Natural killer cell treated with Interleukin-12 subunit alpha and Interleukin-12 subunit beta and Interleukin-15 and Interleukin-18, amount 100 ng/mL, for 72 hours (primary cell): ENCODE results near the gene HMCN2. TPM values are rescaled to one million over a fixed set of nuclear protein-coding genes. Genes with fewer than 3 reads are reported as not detected.
"Not testable (repeated sequence)": the region's sequence is repeated elsewhere in the genome, so short reads cannot be mapped to it uniquely, and the experiment has no call there.

Experiments used
- ATAC-seq, 2 donors: fragments of 150-1000 bp; cut with Tn5 transposase in 1 of 2; sonication (Bioruptor Pico), chemical (Tn5 transposase) in 1 of 2; 2 replicates each; pipeline ENCODE4 v1.10.0; 2021
- DNase-seq: peaks from one replicate; pipeline ENCODE4 v3.0.0; 2022; ENCODE audit warnings: low spot score
- H3K27ac Mint-ChIP-seq, 2 donors: 1 replicate in 1 of 2; 2 replicates in 1 of 2; pipeline ENCODE4 v1.8.0; 2022; ENCODE audit warnings: mixed read lengths in 2 of 2, mild to moderate bottlenecking in 1 of 2, moderate library complexity in 1 of 2
- H3K27me3 Mint-ChIP-seq, 2 donors: 1 replicate in 1 of 2; 2 replicates in 1 of 2; pipeline ENCODE4 v1.8.0; 2022; ENCODE audit warnings: mixed read lengths in 2 of 2
- H3K36me3 Mint-ChIP-seq: one replicate; pipeline ENCODE4 v1.8.0; 2022; ENCODE audit warnings: mixed read lengths
- H3K4me1 Mint-ChIP-seq, 2 donors: 1 replicate in 1 of 2; 2 replicates in 1 of 2; pipeline ENCODE4 v1.8.0; 2022; ENCODE audit warnings: low read depth in 2 of 2, mixed read lengths in 2 of 2, mild to moderate bottlenecking in 1 of 2
- H3K4me3 Mint-ChIP-seq: one replicate; pipeline ENCODE4 v1.8.0; 2022; ENCODE audit warnings: mixed read lengths
- H3K9me3 Mint-ChIP-seq: 2 replicates; pipeline ENCODE4 v1.8.0; 2022; ENCODE audit warnings: mixed read lengths
- total RNA-seq, 2 donors: library from RNA; stranded (reverse); gene quantifications; one replicate each; pipeline ENCODE4 v1.2.3, GENCODE V29; 2022

HMCN2 gene
- total RNA-seq, 2 donors from 2014 or later = not detected

GRCh38 chr9:130332384-130332926, 66.9 kb downstream of the HMCN2 start:
- H3K36me3 Mint-ChIP-seq = no peaks in the 10 kb centered on the region
- H3K27ac Mint-ChIP-seq = no peak overlapping the region
- peaks cover 13 to 23% of the 10 kb centered on the region in 2 donors for H3K27me3 Mint-ChIP-seq
- no peaks in the 10 kb centered on the region for H3K4me1 Mint-ChIP-seq
- no peak overlapping the region for H3K4me3 Mint-ChIP-seq
- DNase-seq (no peak), ATAC-seq (no peak)
- no peaks in the 10 kb centered on the region for H3K9me3 Mint-ChIP-seq

GRCh38 chr9:130333041-130333711, 67.6 kb downstream of the HMCN2 start:
- ATAC-seq = no peak

GRCh38 chr9:130333712-130334062, 68.1 kb downstream of the HMCN2 start:
- DNase-seq = no peak
- peaks cover 8 to 18% of the 10 kb centered on the region in 2 donors for H3K27me3 Mint-ChIP-seq
- H3K9me3 Mint-ChIP-seq = no peaks in the 10 kb centered on the region
- H3K4me1 Mint-ChIP-seq = no peaks in the 10 kb centered on the region
- H3K36me3 Mint-ChIP-seq = no peaks in the 10 kb centered on the region
- ATAC-seq = no peak
- H3K27ac Mint-ChIP-seq = no peak overlapping the region
- no peak overlapping the region for H3K4me3 Mint-ChIP-seq

More at GRCh38 chr9:130333041-130333711, 67.6 kb downstream of the HMCN2 start:
- Mint-ChIP-seq H3K27ac (no peak overlapping the region), H3K27me3 (peaks cover 13 to 23% of the 10 kb centered on the region in 2 donors), H3K9me3 (no peaks in the 10 kb centered on the region), H3K4me1 (no peaks in the 10 kb centered on the region), H3K36me3 (no peaks in the 10 kb centered on the region), H3K4me3 (no peak overlapping the region)
- no peak for DNase-seq

- Mint-ChIP-seq H3K27me3 (peaks cover 0 to 16% of the 10 kb centered on the region in 2 donors), H3K4me1 (no peaks in the 10 kb centered on the region), H3K4me3 (no peak overlapping the region), H3K36me3 (no peaks in the 10 kb centered on the region), H3K27ac (no peak overlapping the region), H3K9me3 (no peaks in the 10 kb centered on the region)
- ATAC-seq (no peak), DNase-seq (no peak)
These were observed 69.4 kb downstream of the HMCN2 start for GRCh38 chr9:130334915-130335314.

- no peak for DNase-seq
- Mint-ChIP-seq H3K4me3 (no peak overlapping the region), H3K36me3 (no peaks in the 10 kb centered on the region), H3K4me1 (no peaks in the 10 kb centered on the region), H3K27ac (no peak overlapping the region), H3K27me3 (peaks cover 0 to 16% of the 10 kb centered on the region in 2 donors), H3K9me3 (no peaks in the 10 kb centered on the region)
- ATAC-seq = no peak
These were observed 70.6 kb downstream of the HMCN2 start for GRCh38 chr9:130336027-130336610.

GRCh38 chr9:130336885-130337284, 71.3 kb downstream of the HMCN2 start:
- Mint-ChIP-seq H3K4me3 (no peak overlapping the region), H3K4me1 (no peaks in the 10 kb centered on the region), H3K27me3 (peaks cover 0 to 16% of the 10 kb centered on the region in 2 donors), H3K36me3 (no peaks in the 10 kb centered on the region), H3K27ac (no peak overlapping the region), H3K9me3 (no peaks in the 10 kb centered on the region)
- DNase-seq (no peak), ATAC-seq (no peak)

GRCh38 chr9:130337318-130337717, 71.8 kb downstream of the HMCN2 start:
- Mint-ChIP-seq H3K4me3 (no peak overlapping the region), H3K27ac (no peak overlapping the region)

GRCh38 chr9:130337784-130338380, 72.3 kb downstream of the HMCN2 start:
- no peaks in the 10 kb centered on the region for H3K36me3 Mint-ChIP-seq
- no peak overlapping the region for H3K27ac Mint-ChIP-seq
- H3K9me3 Mint-ChIP-seq = no peaks in the 10 kb centered on the region
- no peak overlapping the region for H3K4me3 Mint-ChIP-seq
- ATAC-seq = no peak
- H3K4me1 Mint-ChIP-seq = no peaks in the 10 kb centered on the region
- peaks cover 0 to 11% of the 10 kb centered on the region in 2 donors for H3K27me3 Mint-ChIP-seq
- DNase-seq = no peak

More at GRCh38 chr9:130337318-130337717, 71.8 kb downstream of the HMCN2 start:
- Mint-ChIP-seq H3K36me3 (no peaks in the 10 kb centered on the region), H3K4me1 (no peaks in the 10 kb centered on the region), H3K27me3 (peaks cover 0 to 16% of the 10 kb centered on the region in 2 donors), H3K9me3 (no peaks in the 10 kb centered on the region)
- no peak for ATAC-seq
- no peak for DNase-seq

- not testable (repeated sequence) for H3K27me3 Mint-ChIP-seq, H3K4me1 Mint-ChIP-seq, H3K9me3 Mint-ChIP-seq, H3K36me3 Mint-ChIP-seq, ATAC-seq, H3K4me3 Mint-ChIP-seq, H3K27ac Mint-ChIP-seq, DNase-seq
These were observed 73.3 kb downstream of the HMCN2 start for GRCh38 chr9:130338891-130339290.

- Mint-ChIP-seq H3K4me3 (no peak overlapping the region), H3K36me3 (no peaks in the 10 kb centered on the region), H3K4me1 (no peaks in the 10 kb centered on the region), H3K27me3 (peaks cover 0 to 2% of the 10 kb centered on the region in 2 donors), H3K27ac (no peak overlapping the region), H3K9me3 (no peaks in the 10 kb centered on the region)
- ATAC-seq = no peak
- no peak for DNase-seq
These were observed 73.7 kb downstream of the HMCN2 start for GRCh38 chr9:130339306-130339705.

- DNase-seq (no peak), ATAC-seq (no peak)
- no peaks in the 10 kb centered on the region for H3K9me3 Mint-ChIP-seq
- no peak overlapping the region for H3K4me3 Mint-ChIP-seq
- no peaks in the 10 kb centered on the region for H3K36me3 Mint-ChIP-seq
- no peaks in the 10 kb centered on the region for H3K4me1 Mint-ChIP-seq
- no peak overlapping the region for H3K27ac Mint-ChIP-seq
- H3K27me3 Mint-ChIP-seq = peaks cover 0 to 2% of the 10 kb centered on the region in 2 donors
These were observed 74.5 kb downstream of the HMCN2 start for GRCh38 chr9:130340011-130340410.

- H3K27me3 Mint-ChIP-seq, H3K4me3 Mint-ChIP-seq, H3K36me3 Mint-ChIP-seq, H3K9me3 Mint-ChIP-seq, H3K27ac Mint-ChIP-seq, H3K4me1 Mint-ChIP-seq, ATAC-seq, DNase-seq: not testable (repeated sequence)
These were observed 75.0 kb downstream of the HMCN2 start for GRCh38 chr9:130340557-130340956.

- H3K4me1 Mint-ChIP-seq = no peaks in the 10 kb centered on the region
- no peak for ATAC-seq
These were observed 75.6 kb downstream of the HMCN2 start for GRCh38 chr9:130341128-130341527.

More at GRCh38 chr9:130341128-130341527, 75.6 kb downstream of the HMCN2 start:
- no peak for DNase-seq
- no peak overlapping the region for H3K27ac Mint-ChIP-seq
- no peaks in the 10 kb centered on the region for H3K9me3 Mint-ChIP-seq
- H3K36me3 Mint-ChIP-seq = no peaks in the 10 kb centered on the region
- H3K4me3 Mint-ChIP-seq = no peak overlapping the region
- H3K27me3 Mint-ChIP-seq = no peaks in the 10 kb centered on the region
